ENCODE measurements around the gene STK32A. TPM values are rescaled to one million over a fixed set of nuclear protein-coding genes. Genes with fewer than 3 reads are reported as not detected.

The STK32A gene
- total RNA-seq, 1 experiment from 2014 or later: 6.8 TPM

DNA sequence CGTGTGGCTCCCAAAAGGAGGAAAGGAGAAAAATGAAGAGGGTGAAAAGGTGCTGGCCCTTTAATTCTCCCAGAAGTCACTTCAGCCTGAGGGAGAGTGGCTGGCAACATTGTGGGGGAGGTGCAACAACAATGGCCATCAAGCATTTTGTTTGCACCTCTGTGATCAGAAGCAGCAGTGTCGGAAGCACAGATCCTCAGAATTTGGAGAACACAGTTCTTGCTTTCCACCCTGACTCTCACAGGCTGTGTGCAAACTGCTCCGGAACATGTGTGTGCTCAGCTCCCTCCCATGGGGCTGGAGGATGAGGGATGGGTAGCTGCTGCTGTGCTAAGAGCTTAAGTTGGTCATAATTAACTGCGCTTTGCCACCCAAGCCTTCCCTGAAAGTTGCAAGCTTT is 147.9 kb downstream of the STK32A start:
- TF ChIP-seq, protein P1, sequence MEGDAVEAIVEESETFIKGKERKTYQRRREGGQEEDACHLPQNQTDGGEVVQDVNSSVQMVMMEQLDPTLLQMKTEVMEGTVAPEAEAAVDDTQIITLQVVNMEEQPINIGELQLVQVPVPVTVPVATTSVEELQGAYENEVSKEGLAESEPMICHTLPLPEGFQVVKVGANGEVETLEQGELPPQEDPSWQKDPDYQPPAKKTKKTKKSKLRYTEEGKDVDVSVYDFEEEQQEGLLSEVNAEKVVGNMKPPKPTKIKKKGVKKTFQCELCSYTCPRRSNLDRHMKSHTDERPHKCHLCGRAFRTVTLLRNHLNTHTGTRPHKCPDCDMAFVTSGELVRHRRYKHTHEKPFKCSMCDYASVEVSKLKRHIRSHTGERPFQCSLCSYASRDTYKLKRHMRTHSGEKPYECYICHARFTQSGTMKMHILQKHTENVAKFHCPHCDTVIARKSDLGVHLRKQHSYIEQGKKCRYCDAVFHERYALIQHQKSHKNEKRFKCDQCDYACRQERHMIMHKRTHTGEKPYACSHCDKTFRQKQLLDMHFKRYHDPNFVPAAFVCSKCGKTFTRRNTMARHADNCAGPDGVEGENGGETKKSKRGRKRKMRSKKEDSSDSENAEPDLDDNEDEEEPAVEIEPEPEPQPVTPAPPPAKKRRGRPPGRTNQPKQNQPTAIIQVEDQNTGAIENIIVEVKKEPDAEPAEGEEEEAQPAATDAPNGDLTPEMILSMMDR (conservative IDR thresholded peaks at IDR 0.05; ENCODE audit: low read depth, low read length): no peak
- TF ChIP-seq EZH2phosphoT487 (IDR thresholded peaks at IDR 0.05; ENCODE audit: borderline replicate concordance, low read length) (no peak), EZH2 (IDR thresholded peaks at IDR 0.05; ENCODE audit: low read length, unreplicated experiment) (no peak)
- ChIA-PET CTCF (no interaction called here), POLR2A (ENCODE audit: unreplicated experiment) (no interaction called here)
- Histone ChIP-seq H3K27ac (ENCODE audit: low read length) (no peak overlapping the region), H3K4me2 (ENCODE audit: low read length) (no peak overlapping the region), H3K9ac (ENCODE audit: low read length) (no peak overlapping the region), H3K36me3 (ENCODE audit: low read depth, low read length) (no peaks in the 10 kb centered on the region), H4K20me1 (ENCODE audit: low read length) (no peaks in the 10 kb centered on the region), H3K9me2 (replicated peaks; ENCODE audit: low read length) (no peaks in the 10 kb centered on the region), H3K9me3 (ENCODE audit: low read length) (no peaks in the 10 kb centered on the region), H3F3A (ENCODE audit: low read length, unreplicated experiment) (no peaks in the 10 kb centered on the region), H2AFZ (ENCODE audit: low read length) (no peak overlapping the region), H3K79me2 (ENCODE audit: low read length) (no peaks in the 10 kb centered on the region), H3K4me1 (ENCODE audit: insufficient read depth, low read length) (no peaks in the 10 kb centered on the region), H3K27me3 (ENCODE audit: low read length) (no peaks in the 10 kb centered on the region), H3K4me3 (ENCODE audit: low read length) (no peak overlapping the region)
- no TSS peak for BruUV-seq (replicated peaks)
- ATAC-seq (no peak), DNase-seq (no peak)
- intact Hi-C loops (cut with micrococcal nuclease): no loop called here

DNA sequence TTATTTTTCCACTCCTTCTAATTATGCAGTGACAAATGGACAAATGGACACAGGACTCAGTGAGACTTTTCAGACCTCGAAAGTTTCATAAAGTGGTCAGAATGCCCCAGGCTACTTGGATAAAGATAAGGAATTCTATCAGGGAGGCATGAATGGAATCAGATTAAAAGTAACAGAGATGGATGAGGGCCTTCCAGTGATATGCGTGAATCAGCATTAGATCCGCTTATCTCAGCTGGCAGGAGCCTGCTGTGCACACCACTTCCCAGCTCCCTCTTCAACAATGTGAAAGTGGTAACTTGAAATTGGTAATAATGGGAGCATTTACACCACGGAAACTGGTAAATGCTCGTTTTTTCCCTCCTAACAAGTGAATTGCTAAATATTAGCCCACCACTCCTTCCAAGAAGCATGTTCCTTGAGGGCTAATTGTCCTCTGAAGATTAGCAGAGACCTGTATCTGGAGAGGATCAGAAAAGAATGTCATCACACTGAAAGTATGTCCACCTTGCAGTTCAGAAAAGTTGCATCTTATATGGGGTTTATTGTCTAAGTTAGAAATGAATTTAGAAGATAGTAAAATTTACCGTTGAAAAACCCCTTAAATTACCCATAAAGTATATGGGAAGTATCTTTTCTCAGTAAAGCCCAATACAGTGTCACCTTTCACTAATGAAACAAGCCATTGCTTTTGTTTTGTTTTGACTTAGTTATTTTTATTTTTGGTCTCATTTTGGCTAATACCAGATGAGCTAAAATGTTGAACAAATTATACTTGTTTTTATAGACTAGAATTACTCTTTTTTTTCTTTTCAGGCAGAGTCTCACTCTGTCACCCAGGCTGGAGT is 149.7 kb downstream of the STK32A start:
- DNase-seq (no peak), ATAC-seq (no peak)
- intact Hi-C loops (cut with micrococcal nuclease): no loop called here
- Histone ChIP-seq H3K36me3 (ENCODE audit: low read depth, low read length) (no peaks in the 10 kb centered on the region), H3K79me2 (ENCODE audit: low read length) (no peaks in the 10 kb centered on the region), H3K9me3 (ENCODE audit: low read length) (no peaks in the 10 kb centered on the region), H3K27ac (ENCODE audit: low read length) (no peak overlapping the region), H3K9me2 (replicated peaks; ENCODE audit: low read length) (no peaks in the 10 kb centered on the region), H3K4me2 (ENCODE audit: low read length) (no peak overlapping the region), H3K27me3 (ENCODE audit: low read length) (no peaks in the 10 kb centered on the region), H4K20me1 (ENCODE audit: low read length) (no peaks in the 10 kb centered on the region), H3K4me1 (ENCODE audit: insufficient read depth, low read length) (no peaks in the 10 kb centered on the region), H2AFZ (ENCODE audit: low read length) (no peak overlapping the region), H3F3A (ENCODE audit: low read length, unreplicated experiment) (no peaks in the 10 kb centered on the region), H3K4me3 (ENCODE audit: low read length) (no peak overlapping the region), H3K9ac (ENCODE audit: low read length) (no peak overlapping the region)
- no TSS peak for BruUV-seq (replicated peaks)
- ChIA-PET POLR2A (ENCODE audit: unreplicated experiment) (no interaction called here), CTCF (interaction anchor here (0.9 kb wide), 1 partner anchor 194 kb away, joined by 3 read pairs; no protein-coding TSS in a partner anchor)
- TF ChIP-seq EZH2 (IDR thresholded peaks at IDR 0.05; ENCODE audit: low read length, unreplicated experiment): no peak
- TF ChIP-seq, protein P1 (conservative IDR thresholded peaks at IDR 0.05; ENCODE audit: low read depth, low read length): no peak
- no peak for TF ChIP-seq EZH2phosphoT487 (IDR thresholded peaks at IDR 0.05; ENCODE audit: borderline replicate concordance, low read length)

DNA sequence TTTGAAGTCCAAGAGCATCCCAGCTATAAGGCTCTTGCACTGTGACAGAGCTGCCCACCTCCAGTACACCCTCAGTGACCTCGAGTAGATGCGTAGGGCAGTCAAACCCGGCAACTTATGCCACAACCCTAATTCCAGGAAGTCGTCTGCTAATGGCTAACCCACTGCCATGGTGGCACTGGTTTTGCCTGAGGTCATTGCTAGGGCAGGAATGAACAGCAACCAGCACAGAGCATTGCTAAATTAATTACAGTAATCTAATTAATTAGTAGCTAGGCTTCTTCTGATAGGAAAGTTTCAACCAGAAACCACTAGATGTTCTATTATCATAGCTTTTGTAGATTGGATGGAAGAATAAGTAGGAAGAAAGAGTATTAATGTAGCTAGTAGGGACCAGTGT is 152.3 kb downstream of the STK32A start:
- H3K27ac ChIP-seq (ENCODE audit: low read length): no peak overlapping the region
- no peaks in the 10 kb centered on the region for H3K36me3 ChIP-seq (ENCODE audit: low read depth, low read length)
- no peak overlapping the region for H3K4me3 ChIP-seq (ENCODE audit: low read length)
- H3K79me2 ChIP-seq (ENCODE audit: low read length): no peaks in the 10 kb centered on the region
- H3K4me2 ChIP-seq (ENCODE audit: low read length): no peak overlapping the region
- no peak for DNase-seq
- intact Hi-C loops (cut with micrococcal nuclease): no loop called here
- ChIA-PET POLR2A (ENCODE audit: unreplicated experiment) (no interaction called here), CTCF (interaction anchor here (0.7 kb wide), 1 partner anchor 191 kb away, joined by 4 read pairs; no protein-coding TSS in a partner anchor)
- ATAC-seq: no peak
- H3K27me3 ChIP-seq (ENCODE audit: low read length): no peaks in the 10 kb centered on the region
- H4K20me1 ChIP-seq (ENCODE audit: low read length): no peaks in the 10 kb centered on the region
- no peak overlapping the region for H3K9ac ChIP-seq (ENCODE audit: low read length)
- no peak overlapping the region for H2AFZ ChIP-seq (ENCODE audit: low read length)
- H3K9me2 ChIP-seq (replicated peaks; ENCODE audit: low read length): no peaks in the 10 kb centered on the region
- H3K9me3 ChIP-seq (ENCODE audit: low read length): no peaks in the 10 kb centered on the region
- BruUV-seq (replicated peaks): no TSS peak
- peaks cover 3% of the 10 kb centered on the region; the same call in 1 of the 2 replicates for H3K4me1 ChIP-seq (ENCODE audit: insufficient read depth, low read length)
- H3F3A ChIP-seq (ENCODE audit: low read length, unreplicated experiment): no peaks in the 10 kb centered on the region
- TF ChIP-seq EZH2phosphoT487 (IDR thresholded peaks at IDR 0.05; ENCODE audit: borderline replicate concordance, low read length): no peak
- no peak for TF ChIP-seq EZH2 (IDR thresholded peaks at IDR 0.05; ENCODE audit: low read length, unreplicated experiment)
- TF ChIP-seq, protein P1 (conservative IDR thresholded peaks at IDR 0.05; ENCODE audit: low read depth, low read length): no peak
